Pancreas (tissue), 10 donors: ENCODE data around the gene PIWIL1. TPM values are rescaled to one million over a fixed set of nuclear protein-coding genes. Genes with fewer than 3 reads are reported as not detected.

Source experiments
- ATAC-seq, 4 donors: fragments of 200-7000 bp; cut with Tn5 transposase; one replicate each; pipeline versions ENCODE4 v1.8.0 to v1.9.1; 2020; ENCODE audit warnings: mild to moderate bottlenecking in 4 of 4, moderate library complexity in 4 of 4
- DNase-seq, 6 donors: peaks; one replicate each; pipeline ENCODE4 v3.0.0-alpha.2; 2020
- FAIRE-seq: peaks from 2 replicates; lab custom pipeline; 2012; peaks lifted over from hg19 to GRCh38; lab: Jason Lieb, UNC
- H3K27ac ChIP-seq, 4 donors: fragments of 200-600 bp; sonication (generic); 1 replicate in 3 of 4; 2 replicates in 1 of 4; pipeline versions ENCODE4 v1.5.0 to v1.8.0; 2020
- H3K27me3 ChIP-seq, 4 donors: fragments of 200-600 bp; one replicate each; pipeline ENCODE4 v1.8.0; 2021
- H3K36me3 ChIP-seq, 3 donors: fragments of 200-600 bp; sonication (generic) in 1 of 3; one replicate each; pipeline versions ENCODE4 v1.5.0 to v1.8.0; 2020 to 2021
- H3K4me1 ChIP-seq, 3 donors: fragments of 200-600 bp; one replicate each; pipeline ENCODE4 v1.8.0; 2021
- H3K4me3 ChIP-seq, 4 donors: fragments of 200-600 bp; sonication (generic) in 2 of 4; one replicate each; pipeline versions ENCODE4 v1.5.0 to v1.8.0; 2020 to 2021
- H3K9me3 ChIP-seq, 4 donors: fragments of 200-600 bp; one replicate each; pipeline ENCODE4 v1.8.0; 2021
- WGBS, 2 donors: extraction: QIAGEN DNeasy Blood & Tissue Kit; methylation state at CpG; one replicate each; pipeline ENCODE4 v1.1.7; 2013; 5-methylcytosine and 5-hydroxymethylcytosine counted together
- intact Hi-C, 3 donors: fragments of 100-400 bp; cut with DNase I; formaldehyde crosslinking; loops; one replicate each; pipeline versions ENCODE4 v1.11.1 to v1.14.2; 2022
- polyA plus RNA-seq, 2 donors: library from polyadenylated mRNA; stranded (reverse); fragments of 200-250 nt; gene quantifications; one replicate each; pipeline ENCODE4 v1.2.3, GENCODE V29; 2013
- total RNA-seq, 6 donors: library from RNA; stranded (reverse); fragmentation: NEBNext Ultra II Directional in 4 of 6; extraction: Animal tissue kit (Norgen Biotek cat#: 25700) in 4 of 6; gene quantifications; one replicate each; pipeline versions ENCODE4 v1.2.1 to v1.2.4, GENCODE V29; 2021 to 2023
- TF ChIP-seq, protein P1 (sequence below), 4 donors: fragments of 200-600 bp; sonication (generic) in 3 of 4; IDR thresholded peaks; one replicate each; pipeline versions ENCODE4 v1.5.0 to v1.8.0; 2021; ENCODE audit warnings: antibody characterized with exemption in 4 of 4
- donor health status: healthy with polysubstance abuse.
- donor health status: DM: no; HTN: no; CAD: no; lungs with moderate emphysema.
- donor health status: DM: no; HTN: no; CAD: no.
- donor health status: control.
- donor health status: control.
- donor health status: Bipolar disorder and iron deficiency.
- donor health status: DM: yes; HTN: yes; CAD: no.
- donor health status: DM: no; HTN: no; CAD: no.
- donor health status: DM: no; HTN: no; CAD: no.
- donor health status: DM: yes; HTN: yes; CAD: no.

Gene PIWIL1
- total and polyA plus RNA-seq, 8 donors, result not detected

DNA sequence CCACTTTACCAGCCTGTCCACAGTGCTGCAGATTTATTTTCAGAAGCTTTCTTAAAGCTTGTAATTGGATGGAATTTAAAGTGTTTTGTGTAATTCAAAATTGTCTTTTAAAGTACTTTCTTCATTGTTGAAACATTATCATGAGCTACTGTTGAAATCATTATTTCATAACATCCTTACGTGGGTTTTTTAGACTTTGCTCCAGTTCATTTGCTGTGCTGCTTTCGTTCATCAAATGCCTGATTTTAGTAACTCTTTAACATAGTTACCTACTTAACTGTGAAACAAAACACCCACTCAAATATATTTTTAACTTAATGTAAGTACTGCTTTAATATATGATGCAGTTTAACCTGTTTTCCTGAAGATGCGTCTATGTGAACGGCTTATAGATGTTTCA lies 47.5 kb downstream of the PIWIL1 start:
- DNase-seq (no peak), FAIRE-seq (no peak), ATAC-seq (no peak)
- intact Hi-C loops, result no loop called here
- Histone ChIP-seq H3K36me3 (no peaks in the 10 kb centered on the region), H3K4me3 (no peak overlapping the region), H3K27me3 (no peaks in the 10 kb centered on the region), H3K9me3 (no peaks in the 10 kb centered on the region), H3K27ac (no peak overlapping the region), H3K4me1 (no peaks in the 10 kb centered on the region)
- WGBS, 2 donors, result 54 to 62% methylated on average over 4 of the region's 4 CpGs
- TF ChIP-seq, protein P1, sequence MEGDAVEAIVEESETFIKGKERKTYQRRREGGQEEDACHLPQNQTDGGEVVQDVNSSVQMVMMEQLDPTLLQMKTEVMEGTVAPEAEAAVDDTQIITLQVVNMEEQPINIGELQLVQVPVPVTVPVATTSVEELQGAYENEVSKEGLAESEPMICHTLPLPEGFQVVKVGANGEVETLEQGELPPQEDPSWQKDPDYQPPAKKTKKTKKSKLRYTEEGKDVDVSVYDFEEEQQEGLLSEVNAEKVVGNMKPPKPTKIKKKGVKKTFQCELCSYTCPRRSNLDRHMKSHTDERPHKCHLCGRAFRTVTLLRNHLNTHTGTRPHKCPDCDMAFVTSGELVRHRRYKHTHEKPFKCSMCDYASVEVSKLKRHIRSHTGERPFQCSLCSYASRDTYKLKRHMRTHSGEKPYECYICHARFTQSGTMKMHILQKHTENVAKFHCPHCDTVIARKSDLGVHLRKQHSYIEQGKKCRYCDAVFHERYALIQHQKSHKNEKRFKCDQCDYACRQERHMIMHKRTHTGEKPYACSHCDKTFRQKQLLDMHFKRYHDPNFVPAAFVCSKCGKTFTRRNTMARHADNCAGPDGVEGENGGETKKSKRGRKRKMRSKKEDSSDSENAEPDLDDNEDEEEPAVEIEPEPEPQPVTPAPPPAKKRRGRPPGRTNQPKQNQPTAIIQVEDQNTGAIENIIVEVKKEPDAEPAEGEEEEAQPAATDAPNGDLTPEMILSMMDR (IDR thresholded peaks at IDR 0.05), result no peak

DNA sequence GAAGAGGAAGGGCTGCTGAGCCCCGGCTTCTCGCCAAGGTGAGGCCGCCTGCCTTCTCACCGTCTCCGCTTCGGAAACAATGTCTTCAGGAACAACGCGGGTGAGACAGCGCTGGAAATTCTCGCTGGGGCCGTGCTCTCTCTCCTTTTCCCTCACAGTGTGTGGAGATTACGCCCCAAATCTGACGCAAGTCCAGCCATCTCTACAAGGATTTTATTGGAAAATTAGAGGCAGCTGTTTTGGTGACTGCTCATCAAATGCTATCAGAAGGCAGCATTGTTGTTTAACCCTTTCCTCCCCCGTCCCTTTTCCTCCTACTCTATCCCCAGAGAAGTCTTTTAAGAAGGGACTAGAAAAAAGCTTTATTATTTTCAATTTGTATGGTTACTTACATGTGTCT lies 53.5 kb downstream of the PIWIL1 start:
- TF ChIP-seq, protein P1 (IDR thresholded peaks at IDR 0.05), result no peak
- H3K9me3 ChIP-seq, result no peaks in the 10 kb centered on the region
- no peaks in the 10 kb centered on the region for H3K36me3 ChIP-seq
- no peak overlapping the region for H3K27ac ChIP-seq
- FAIRE-seq, result no peak
- DNase-seq, result no peak
- intact Hi-C loops, result no loop called here
- H3K4me1 ChIP-seq, result no peaks in the 10 kb centered on the region
- no peaks in the 10 kb centered on the region for H3K27me3 ChIP-seq
- ATAC-seq, result no peak
- 30 to 35% methylated on average over 14 of the region's 14 CpGs for WGBS, 2 donors
- no peak overlapping the region for H3K4me3 ChIP-seq

DNA sequence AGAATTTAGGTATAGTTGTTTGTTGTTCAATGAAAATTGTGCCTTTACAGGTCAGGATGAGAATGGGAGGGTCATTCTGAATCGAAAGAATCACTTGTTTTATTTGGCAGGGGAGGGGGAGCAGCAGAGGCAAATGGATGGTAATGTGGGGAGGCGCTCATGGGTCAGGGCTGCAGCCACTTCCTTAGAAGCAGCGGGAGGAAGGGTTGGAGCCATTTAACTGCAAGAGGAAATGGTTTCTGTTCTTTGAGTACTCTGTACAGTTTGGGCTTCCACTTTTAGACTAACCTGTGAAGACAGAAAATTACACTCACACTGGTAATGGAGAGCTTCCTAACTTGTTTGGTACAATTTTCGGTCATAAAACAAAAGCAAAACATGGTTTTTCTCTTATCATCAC lies 57.2 kb downstream of the PIWIL1 start:
- Histone ChIP-seq H3K4me3 (no peak overlapping the region), H3K36me3 (no peaks in the 10 kb centered on the region), H3K9me3 (no peaks in the 10 kb centered on the region), H3K27ac (no peak overlapping the region), H3K4me1 (no peaks in the 10 kb centered on the region), H3K27me3 (no peaks in the 10 kb centered on the region)
- WGBS, 2 donors, result 56% methylated on average over 4 of the region's 4 CpGs
- intact Hi-C loops, result no loop called here
- DNase-seq, result no peak
- FAIRE-seq, result no peak
- TF ChIP-seq, protein P1 (IDR thresholded peaks at IDR 0.05), result no peak
- ATAC-seq, result no peak

DNA sequence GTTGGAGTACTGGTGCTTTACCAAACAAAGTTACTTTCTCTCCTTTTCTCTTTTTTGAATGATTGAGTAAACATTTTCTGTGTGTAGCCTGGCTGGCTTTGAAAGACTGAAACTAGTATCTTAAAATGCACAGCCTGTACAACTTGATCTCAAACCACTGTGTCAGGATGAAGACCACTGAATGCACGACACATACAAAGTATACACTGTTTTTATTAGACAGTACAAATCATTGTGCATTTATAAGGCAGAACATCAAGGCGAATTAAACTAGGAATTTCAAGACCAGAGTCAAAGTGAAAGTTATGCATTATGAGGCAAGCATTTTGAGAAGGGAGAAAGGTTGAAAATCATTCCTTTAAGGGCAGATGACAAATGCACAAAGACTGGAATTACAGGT lies 59.0 kb downstream of the PIWIL1 start:
- H3K4me1 ChIP-seq, result no peaks in the 10 kb centered on the region
- TF ChIP-seq, protein P1 (IDR thresholded peaks at IDR 0.05), result no peak
- ATAC-seq (no peak), DNase-seq (no peak), FAIRE-seq (no peak)
- no peak overlapping the region for H3K27ac ChIP-seq
- 49 to 59% methylated on average over 2 of the region's 2 CpGs for WGBS, 2 donors
- intact Hi-C loops, result no loop called here
- no peaks in the 10 kb centered on the region for H3K9me3 ChIP-seq
- no peak overlapping the region for H3K4me3 ChIP-seq
- no peaks in the 10 kb centered on the region for H3K36me3 ChIP-seq
- H3K27me3 ChIP-seq, result no peaks in the 10 kb centered on the region

DNA sequence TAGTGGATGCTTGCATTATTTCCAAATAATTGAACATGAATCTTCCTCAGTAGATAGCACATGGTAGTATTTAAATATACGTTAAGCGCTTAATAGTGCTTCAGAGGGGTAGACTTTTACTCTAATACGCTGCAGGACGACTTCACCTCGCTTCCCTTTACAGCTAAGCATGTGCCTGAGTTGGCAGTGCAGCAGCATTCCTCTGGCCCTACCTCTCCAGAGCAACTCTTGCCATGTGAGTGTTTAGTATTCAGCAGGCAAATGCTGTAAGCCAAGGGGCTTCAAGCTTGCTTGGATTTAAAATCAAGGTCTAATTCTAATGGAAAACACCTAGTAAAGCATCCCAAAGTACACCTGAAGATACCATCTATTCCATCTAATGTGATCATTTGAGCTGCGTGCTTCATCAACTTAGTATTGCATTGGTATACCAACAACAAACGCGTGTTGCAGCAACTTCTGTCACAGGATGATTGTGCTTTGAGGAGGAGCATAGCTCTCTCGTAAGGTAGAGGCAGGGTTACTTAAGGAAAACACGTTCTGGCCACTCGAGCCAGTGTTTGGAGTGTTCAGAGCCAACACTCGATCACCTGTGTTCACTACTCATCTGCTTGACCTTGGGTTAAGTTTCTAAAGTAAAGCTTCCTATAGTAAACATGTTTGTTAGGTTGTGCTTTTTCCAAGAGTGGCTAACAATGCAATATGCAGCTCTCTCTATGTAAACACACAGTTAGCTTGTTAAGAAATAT lies 60.6 kb downstream of the PIWIL1 start:
- Histone ChIP-seq H3K27ac (no peak overlapping the region), H3K27me3 (peaks cover 0 to 5% (median 0%) of the 10 kb centered on the region in 4 donors), H3K9me3 (no peaks in the 10 kb centered on the region), H3K4me3 (no peak overlapping the region), H3K36me3 (no peaks in the 10 kb centered on the region), H3K4me1 (no peaks in the 10 kb centered on the region)
- no peak for ATAC-seq
- 55 to 69% methylated on average over 12 of the region's 12 CpGs for WGBS, 2 donors
- TF ChIP-seq, protein P1 (IDR thresholded peaks at IDR 0.05), result no peak
- no peak for FAIRE-seq
- intact Hi-C loops, result no loop called here
- DNase-seq, result no peak
